IPS-NIHi7 (cell line): ENCODE results near the gene PDXP.

Experiments
- DNase-seq: peaks from one replicate; pipeline ENCODE4 v3.0.0; 2012; ENCODE audit warnings: mixed read lengths; ENCODE audit errors: extremely low spot score

PDXP gene

DNA sequence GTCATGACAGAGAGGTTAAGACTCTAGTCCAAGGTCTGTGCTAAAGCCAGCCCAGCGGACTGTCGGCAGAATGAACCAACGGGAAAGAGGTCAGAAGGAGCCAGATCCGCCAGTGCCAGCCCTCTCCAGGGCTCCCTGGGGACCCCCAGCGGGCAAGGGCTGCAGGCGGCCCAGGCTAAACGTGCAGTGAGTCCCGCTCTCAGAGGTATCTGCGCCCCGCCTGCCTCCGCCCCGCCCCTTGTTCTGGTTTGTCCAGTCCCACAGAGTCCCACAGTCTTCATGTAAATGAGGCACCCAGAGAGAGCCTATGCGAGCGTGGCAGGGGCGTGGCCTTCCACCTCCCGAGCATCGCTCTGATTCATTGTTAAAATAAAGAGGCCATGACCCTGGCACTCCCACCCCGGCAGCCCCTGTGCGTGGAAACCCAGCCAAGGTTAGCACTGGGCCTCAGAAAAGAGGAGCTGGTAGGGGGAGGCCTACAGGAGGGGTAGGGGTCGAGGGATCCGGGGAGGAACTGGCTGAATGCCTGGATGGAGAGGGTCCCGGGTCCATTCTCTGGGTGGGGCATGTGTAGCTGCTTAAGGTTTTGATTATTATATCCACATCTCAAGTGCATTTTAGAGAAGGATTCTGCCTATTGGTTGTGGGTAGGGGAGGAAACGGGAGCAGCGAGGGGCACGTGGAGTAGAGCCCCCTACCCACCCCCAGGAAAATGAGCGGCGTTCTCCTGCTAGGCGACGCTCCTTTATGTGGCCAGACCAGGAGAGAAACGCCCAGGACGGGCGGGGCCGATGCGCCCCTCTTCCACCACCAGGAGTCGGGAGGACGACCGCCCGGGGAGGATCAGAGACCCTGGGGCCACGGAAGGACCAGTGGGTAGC is 38.4 kb downstream of the PDXP start, which contains the start of gene TRIOBP:
Gene TRIOBP (plus strand): TSS at position 392 of the 881 bp plus-strand sequence. CDS start 4,318 bp downstream, outside the sequence.
- DNase-seq, result peak; percentile 98

DNA sequence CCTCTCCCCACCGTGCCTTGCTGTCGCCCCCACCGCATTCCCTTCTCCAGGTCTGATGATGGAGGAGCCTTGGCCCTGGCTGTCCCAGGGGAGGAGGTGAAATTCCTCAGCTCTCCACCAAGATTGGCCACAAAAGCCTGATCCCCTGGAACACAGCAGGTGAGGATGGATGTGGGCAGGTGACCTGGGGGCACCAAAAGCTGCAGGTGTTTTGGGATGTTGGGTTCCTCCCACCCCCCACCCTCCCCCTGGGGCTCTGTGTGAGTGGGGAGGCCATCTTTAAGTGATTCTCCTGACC is 39.0 kb downstream of the PDXP start:
- DNase-seq, result no peak

DNA sequence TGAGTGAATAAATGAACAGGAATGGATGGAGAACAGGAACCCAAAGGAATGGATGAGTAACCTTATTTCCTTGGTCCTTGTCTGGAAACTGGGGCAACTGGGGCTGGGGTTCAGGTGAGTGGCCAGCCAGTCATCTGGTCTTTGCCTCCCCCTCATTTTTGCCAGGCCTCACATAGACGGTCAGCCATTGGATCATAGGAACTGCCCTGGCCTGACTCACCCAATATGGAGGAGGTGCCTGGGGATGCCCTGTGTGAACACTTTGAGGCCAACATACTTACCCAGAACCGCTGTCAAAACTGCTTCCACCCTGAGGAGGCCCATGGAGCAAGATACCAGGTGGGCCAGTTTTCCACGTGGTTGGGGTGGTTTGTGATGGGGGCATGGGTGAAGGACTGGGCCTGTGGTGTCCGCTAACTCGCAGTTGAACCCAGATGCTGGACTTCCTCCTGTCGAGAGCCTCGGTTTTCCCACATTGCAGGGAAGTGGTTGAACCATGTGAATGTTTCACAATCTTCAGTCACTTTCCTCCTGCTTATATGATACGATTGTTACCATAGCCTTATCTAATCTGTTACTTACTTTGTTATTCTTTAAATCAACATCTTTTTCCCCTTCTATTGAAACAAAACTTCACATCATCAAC is 42.7 kb downstream of the PDXP start:
- DNase-seq, result no peak

DNA sequence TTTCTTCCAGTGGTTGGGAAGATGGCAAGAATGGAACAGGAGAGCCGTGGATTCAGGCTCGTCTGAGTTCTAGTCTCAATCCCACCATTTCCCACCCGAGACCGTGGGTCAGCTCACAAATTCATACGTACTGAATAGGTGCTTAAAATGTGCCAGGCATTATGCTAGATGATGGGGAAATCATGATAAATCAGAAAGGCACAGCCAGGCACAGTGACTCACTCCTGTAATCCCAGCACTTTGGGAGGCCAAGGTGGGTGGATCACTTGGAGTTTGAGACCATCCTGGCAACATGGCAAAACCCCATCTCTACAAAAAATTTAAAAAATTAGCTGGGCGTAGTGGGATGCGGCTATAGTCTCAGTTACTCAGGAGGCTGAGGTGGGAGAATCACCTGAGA is 45.4 kb downstream of the PDXP start:
- no peak for DNase-seq

DNA sequence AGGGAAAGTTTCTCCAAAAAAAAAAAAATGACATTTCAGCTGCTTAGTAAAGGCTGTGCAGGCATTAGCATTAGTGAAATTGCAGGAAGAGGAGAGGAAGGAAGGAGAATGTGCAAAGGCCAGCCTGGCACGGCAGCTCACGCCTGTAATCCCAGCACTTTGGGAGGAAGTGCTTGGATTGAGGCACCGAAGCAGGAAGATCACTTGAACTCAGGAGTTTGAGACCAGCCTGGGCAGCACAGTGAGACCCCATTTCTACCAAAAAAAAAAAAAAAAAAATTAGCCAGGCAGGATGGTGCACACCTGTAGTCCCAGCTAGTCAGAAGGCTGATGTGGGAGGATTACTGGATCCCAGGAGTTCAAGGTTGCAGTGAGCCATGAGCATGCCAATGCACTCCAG is 46.1 kb downstream of the PDXP start:
- DNase-seq, result no peak

DNA sequence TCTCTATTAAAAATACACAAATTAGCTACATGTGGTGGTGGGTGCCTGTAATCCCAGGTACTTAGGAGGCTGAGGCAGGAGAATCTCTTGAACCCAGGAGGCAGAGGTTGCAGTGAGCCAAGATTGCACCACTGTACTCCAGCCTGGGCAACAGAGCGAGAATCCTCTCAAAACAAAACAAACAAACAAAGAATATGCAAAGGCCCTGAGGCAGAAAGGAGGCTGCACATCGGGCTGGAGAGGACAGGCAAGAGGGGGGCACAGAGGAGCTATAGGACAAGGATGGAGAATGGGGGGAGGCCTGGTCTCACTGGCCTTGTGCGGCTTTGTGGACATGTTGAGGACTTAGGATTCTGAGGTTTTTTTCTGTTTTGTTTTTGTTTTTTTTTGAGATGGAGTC is 46.7 kb downstream of the PDXP start:
- DNase-seq, result no peak

DNA sequence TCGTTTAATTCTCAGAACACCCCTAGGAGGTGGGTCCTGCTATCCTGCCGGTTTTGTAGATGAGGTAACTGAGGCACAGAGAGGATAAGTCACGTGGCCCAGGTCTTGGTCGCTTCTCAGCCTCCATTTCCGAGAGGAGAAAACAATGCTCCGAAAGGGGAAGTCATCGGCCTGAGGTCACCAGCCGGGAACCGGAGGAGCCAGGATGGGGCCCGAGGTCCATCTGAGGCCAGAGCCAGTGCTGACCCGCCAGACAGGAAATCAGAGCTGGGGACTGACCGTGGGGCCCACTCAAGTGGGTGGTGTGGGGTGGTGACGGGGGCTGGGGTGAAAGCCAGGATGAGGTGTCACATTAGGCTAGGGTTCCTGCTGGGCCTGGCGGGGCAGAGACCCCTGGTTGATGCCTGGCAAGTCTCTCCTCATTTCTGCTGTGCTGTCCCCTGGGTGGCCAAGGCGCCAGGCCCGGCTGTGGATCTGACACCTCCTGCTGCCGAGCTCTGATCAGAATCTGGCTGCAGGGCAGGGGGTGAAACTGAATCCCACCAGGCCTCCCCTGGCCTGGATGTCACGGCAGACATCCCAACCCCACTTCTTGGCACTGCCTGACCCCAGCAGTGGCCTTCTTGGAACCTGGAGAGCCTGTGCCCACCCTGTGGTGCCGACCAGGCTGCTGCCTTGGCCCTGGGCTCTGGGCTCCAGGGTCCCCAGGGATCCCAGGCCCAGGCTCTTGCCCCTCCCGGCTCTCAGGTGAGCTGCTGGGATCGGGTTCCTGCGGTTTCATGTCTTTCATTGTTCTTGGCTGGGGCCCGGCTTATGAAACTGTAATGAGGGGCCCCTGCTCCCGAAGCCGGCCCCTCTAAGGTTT is 50.3 kb downstream of the PDXP start:
- no peak for DNase-seq

DNA sequence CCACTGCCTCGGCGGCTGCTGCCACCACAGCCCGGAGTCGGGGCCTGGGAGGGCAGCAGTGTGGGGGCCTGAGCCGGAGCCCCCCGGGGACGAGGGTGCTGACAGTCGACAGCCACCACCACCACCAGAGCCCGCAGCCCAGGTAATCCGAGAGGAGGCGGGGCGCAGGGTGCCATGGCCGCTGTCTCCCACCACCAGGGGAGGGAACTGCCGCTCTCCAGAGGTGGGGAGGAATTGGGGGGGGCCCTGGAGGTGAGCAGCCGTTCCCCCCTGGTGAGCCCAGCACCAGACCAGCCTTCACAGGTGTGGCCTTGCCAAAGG is 50.9 kb downstream of the PDXP start:
- DNase-seq, result no peak

DNA sequence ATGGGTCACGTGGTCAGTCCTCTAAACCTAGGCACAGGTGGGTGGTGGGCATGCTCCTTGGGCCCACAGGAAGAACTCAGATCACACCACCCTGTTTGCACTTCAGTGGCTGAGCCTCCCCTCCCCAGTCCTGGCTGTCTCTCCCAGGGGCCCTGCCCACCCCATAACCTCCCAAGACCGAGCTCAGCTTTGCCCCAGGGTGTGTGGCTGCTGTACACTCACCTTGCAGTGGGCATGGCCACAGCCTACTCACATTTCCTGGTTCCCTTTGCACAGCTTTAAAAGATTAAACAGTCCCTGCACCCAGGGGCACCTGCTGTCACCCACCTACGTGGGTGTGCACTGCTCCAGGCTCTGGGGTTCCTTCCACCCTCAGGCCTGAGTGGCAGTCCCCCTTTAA is 52.2 kb downstream of the PDXP start:
- no peak for DNase-seq

DNA sequence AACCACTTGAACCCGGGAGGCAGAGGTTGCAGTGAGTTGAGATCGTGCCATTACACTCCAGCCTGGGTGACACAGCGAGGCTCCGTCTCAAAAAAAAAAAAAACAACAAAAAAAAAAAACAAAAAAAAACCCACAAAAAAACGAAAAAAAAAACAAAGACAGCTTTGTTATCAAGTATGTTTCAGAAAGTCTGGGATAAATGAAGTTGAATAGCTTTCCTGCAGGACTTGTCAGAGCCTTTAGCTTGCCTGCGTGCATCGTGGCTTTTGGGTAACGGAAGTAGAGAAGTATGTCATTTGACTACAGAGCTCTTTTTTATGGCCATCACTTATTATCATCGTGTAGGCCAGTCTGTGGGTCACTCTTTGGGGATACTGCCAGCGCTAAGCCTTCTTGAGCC is 53.0 kb downstream of the PDXP start:
- DNase-seq, result no peak

DNA sequence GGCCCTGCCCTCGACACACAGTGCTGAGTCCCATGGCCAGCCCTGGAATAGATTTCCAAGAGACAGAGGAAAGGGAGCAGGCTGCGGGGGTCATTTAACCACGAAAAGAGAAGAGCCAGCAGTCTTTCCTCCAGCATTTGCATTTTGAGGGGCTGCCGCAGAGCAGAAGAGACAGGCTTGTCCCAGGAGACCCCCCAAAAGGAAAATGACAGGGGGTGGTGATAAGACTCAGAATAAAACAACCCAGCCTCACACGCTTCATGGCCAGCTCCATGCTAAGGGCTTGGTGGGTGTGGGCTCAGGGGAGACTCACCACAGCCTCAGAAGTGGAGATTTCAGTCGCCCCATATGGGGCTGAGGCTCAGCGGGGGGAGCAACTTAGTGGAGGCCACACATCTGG is 55.2 kb downstream of the PDXP start:
- no peak for DNase-seq

DNA sequence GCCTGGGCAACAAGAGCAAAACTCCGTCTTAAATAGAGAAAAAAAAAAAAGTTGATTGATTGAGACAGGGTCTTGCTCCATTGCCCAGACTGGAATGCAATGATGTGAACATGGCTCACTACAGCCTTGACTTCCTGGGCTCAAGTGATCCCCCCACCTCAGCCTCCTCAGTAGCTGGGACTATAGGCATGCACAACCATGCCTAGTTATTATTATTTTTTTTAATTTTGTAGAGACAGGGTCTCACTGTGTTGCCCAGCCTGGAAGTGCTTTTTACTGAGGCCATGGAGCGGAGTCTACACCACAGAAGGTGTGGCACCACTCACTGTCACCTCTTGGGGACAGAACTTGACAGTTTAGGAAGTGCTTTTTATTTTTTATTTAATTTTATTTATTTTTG is 56.1 kb downstream of the PDXP start:
- DNase-seq, result no peak

DNA sequence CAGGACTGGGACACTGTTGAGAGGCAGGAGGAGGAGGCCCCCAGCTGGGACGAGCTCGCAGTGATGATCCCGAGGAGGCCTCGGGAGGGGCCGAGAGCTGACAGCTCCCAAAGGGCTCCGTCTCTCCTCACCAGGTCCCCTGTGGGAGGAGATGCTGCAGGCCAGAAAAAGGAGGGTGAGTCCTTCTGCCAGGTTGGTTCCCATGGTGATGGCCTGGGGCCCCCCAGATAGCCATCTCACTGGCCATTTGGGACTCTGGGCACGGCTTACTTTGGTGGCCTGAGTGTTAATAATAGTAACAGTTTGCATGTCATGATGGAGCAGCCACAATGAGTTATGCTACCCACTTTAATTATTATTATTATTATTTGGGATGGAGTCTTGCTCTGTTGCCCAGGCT is 57.2 kb downstream of the PDXP start:
- DNase-seq, result no peak
